Measurements from ENCODE around the gene METAP2.
"Not testable (repeated sequence)": the region's sequence is repeated elsewhere in the genome, so short reads cannot be mapped to it uniquely, and the experiment has no call there.

Gene METAP2

DNA sequence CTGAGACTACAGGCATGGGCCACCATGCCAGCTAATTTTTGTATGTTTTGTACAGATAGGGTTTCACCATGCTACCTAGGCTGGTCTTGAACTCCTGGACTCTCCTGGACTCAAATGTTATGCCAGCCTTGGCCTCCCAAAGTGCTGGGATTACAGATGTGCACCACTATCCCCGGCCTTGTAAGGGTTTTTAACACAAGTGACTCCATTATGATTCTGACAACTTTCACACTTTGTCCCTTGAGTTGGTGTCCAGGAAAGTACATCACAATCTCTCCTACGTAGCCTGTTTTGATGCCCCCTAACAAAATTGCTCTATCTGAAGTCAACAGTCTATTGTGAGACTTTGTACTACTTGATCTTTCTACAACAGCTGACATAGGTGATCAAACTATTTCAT is 11.4 kb upstream of the METAP2 start:
- DNase-seq (ENCODE audit: low read depth in 2 of 2): no peak

DNA sequence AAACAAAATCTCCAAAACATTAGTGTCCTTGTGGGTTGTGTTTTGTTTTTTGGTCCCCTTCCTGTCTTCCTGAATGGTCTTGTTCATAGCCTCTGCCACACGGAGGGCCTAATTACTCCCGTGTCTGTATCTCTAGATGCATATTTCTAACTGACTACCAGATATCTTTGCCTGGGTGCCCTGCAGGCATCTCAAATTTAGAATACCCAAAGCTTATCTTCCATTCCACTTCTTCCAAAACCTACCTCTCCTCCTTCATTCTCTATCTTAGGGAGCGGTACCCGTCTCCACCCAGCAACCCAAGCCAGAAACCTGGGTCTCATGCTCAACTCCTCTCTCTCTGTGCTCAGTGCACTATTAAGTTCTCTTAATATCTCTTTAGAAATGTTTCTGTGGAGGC is 10.9 kb upstream of the METAP2 start:
- DNase-seq (ENCODE audit: low read depth in 2 of 2): no peak

- DNase-seq (ENCODE audit: low read depth in 2 of 2): not testable (repeated sequence)
Observed at GRCh38 chr12:95463776-95464175, 10.2 kb upstream of the METAP2 start.

- no peak for DNase-seq (ENCODE audit: low read depth in 2 of 2)
Observed at GRCh38 chr12:95465275-95465674, 8.7 kb upstream of the METAP2 start.

DNA sequence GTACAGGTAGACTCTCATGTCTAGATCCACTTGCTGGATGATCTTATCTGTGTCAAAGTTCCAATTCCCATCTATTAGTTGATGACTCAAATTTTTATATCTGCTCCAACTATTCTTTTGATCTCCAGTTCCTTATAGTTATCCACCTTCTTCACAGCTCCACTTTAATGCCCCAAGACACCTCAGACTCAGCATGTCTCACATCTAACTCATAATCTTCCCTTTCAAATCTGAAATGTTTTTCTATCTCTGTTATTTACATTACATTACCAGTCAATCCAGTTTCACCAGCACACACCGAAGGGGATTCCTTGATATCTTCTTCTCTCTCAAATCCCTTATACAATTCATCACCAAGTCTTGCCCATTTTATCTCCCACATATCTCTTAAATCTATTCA is 3.7 kb upstream of the METAP2 start:
- no peak for DNase-seq (ENCODE audit: low read depth in 2 of 2)

DNA sequence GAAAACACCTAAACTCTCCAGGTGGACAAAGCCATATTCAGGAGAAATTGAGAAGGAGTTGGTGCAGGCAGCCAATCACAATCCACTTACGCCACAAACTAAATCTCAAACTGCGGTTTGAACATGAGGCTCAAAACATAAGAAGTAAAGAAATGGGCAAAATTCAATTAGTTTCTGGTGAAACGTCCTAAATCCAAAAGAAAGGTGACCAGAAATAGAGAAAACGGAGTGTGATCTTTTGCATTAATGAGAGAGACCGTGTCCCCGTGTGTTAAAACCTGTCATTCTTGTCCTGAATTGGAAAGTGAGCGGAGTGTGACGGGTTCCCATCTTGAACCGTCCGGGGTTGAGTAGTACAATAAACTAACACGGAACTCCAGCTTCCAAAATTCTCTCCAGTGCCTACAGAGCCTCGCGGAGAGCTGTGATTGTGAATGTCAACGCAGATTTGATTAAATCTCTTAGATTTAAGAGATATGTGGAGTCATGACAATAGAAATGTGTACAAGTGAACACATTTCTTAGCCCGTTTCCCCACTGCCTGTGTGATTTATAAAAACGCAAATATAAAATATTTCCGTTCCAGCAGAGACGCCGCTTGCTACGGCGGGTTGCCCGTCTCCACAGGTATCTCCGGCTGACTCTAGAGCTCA is 595 bp upstream of the METAP2 start:
- DNase-seq (ENCODE audit: low read depth in 2 of 2): no peak

GRCh38 chr12:95474660-95474958 is 657 bp downstream of the METAP2 start:
- DNase-seq (ENCODE audit: low read depth in 2 of 2): no peak

DNA sequence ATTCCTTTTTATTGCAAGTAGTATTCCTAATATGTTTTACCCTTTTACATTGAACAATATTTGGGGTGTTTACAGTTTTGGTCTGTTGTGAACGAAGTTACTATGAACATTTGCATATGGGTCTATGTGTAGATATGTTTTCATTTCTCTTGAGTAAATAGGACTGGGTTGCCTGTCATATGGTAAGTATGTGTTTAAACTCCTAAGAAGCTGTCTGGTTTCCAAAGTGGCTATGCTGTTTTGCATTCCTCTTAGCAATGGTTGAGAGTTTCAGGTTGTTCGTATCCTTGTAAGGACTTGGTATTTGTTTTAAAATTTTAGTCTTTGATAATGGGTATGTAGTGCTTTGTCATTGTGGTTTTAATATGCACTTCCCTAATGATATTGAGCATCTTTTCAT is 6.3 kb downstream of the METAP2 start:
- DNase-seq (ENCODE audit: low read depth in 2 of 2): no peak

- DNase-seq (ENCODE audit: low read depth in 2 of 2): no peak
Observed at GRCh38 chr12:95481072-95481471, 7.1 kb downstream of the METAP2 start.

- DNase-seq (ENCODE audit: low read depth in 2 of 2): no peak
Observed at GRCh38 chr12:95481888-95482287, 7.9 kb downstream of the METAP2 start.

DNA sequence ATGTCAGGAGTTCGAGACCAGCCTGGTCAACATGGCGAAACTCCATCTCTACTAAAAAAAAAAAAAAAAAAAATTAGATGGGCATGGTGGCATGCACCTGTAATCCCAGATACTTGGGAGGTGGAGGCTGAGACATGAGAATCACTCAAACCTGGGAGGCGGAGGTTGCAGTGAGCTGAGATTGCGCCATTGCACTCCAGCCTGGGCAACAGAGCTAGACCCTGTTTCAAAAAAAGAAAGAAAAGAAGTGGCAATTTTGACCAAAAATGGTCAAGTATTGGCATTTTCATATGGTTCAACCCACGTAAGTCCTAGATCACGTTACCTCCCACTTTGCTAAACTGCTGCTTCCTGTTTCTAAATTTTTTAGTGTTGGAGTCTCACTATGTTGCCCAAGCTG is 8.6 kb downstream of the METAP2 start:
- DNase-seq (ENCODE audit: low read depth in 2 of 2): not testable (repeated sequence)

- no peak for DNase-seq (ENCODE audit: low read depth in 2 of 2)
Observed at GRCh38 chr12:95484524-95484923, 10.6 kb downstream of the METAP2 start.

DNA sequence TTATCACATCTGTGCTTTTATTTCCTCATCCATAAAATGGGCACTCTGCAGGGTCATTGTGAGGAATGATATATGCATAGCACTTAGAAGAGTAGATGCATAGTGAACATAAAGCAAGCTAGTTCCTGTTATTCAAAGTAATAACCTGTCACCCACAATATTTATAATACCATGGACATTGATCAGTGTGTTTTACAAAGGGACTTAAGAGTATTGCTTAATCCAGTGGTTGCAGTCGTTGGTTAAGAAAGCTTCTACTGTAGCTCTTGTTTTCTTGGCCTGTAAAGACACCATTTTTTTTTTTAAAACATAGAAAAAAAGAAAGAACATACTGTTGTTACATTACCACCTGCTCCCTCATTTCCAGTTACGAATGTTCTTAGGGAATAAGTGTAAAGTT is 13.1 kb downstream of the METAP2 start:
- DNase-seq (ENCODE audit: low read depth in 2 of 2): no peak

DNA sequence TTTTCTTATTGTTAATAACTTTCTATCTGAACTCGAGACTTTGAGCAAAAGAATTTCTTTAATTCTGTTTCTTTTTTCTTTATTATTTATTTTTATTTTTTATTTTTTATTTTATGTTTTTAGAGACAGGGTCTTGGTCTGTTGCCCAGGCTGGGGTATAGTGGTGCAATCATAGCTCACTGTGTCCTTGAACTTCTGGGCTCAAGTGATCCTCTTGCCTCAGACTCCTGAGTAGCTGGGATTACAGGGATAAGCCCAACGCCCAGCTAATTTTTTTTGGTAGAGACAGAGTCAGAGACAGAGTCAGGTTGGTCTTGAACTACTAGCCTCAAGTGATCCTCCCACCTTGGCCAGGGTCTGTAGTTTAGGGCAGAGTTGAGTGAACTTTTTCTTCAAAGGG is 18.5 kb downstream of the METAP2 start:
- DNase-seq (ENCODE audit: low read depth in 2 of 2): no peak

- no peak for DNase-seq (ENCODE audit: low read depth in 2 of 2)
Observed at GRCh38 chr12:95494888-95495287, 20.9 kb downstream of the METAP2 start.

DNA sequence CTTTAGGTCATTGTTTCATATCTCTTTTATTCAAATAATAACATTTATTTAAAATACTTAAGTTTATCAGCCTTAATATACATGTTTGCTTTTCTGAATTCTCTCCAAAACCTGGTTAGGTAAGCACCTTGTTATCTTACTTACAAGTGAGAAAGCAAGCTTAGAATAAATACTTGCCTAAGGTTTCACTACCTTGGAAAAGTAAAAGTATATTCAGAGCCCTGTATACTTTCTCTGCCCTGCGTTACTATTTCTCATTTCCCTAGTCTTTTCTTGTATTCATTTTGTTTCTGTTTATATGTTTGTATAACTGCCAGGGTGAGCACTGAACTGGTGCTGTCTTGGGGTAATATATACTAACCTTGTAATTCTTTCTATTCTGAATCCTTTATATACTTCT is 21.5 kb downstream of the METAP2 start:
- DNase-seq (ENCODE audit: low read depth in 2 of 2): no peak

DNA sequence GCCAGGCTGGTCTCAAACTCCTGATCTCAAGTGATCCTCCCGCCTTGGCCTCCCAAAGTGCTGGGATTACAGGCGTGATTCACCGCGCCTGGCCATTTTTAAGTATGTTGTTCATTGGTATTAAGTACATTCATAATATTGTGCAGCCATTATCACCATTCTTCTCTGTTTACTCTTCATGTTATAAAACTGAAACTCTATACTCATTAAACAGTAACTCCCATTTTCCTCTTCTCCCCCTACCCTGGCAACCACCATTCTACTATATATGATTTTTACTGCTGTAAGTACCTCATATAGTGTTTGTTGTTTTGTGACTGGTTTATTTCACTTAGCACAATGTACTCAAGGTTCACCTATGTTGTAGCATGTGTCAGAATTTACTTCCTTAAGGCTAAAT is 23.1 kb downstream of the METAP2 start:
- DNase-seq (ENCODE audit: low read depth in 2 of 2): no peak

- DNase-seq (ENCODE audit: low read depth in 2 of 2): no peak
Observed at GRCh38 chr12:95498968-95499367, 25.0 kb downstream of the METAP2 start.

GRCh38 chr12:95499772-95500171 is 25.8 kb downstream of the METAP2 start:
- DNase-seq (ENCODE audit: low read depth in 2 of 2): no peak

DNA sequence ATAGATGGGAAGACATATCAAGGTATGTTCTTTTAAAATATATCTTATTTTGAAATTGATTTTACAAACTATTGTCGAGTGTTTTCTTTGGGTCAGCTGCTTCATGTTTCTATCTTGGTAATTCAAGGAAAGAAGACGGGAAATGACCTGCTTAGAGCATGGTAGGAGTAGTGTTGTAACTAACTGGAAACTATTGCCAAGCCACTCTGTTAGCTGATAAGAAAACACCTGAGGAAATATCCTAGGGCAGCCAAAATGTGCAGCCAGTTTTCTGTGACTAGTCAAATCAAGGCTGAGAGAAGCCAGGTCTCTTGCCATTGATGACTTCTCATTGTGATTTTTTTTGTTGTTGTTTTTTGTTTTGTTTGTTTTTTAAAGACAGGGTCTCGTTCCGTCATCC is 30.2 kb downstream of the METAP2 start:
- DNase-seq (ENCODE audit: low read depth in 2 of 2): no peak

DNA sequence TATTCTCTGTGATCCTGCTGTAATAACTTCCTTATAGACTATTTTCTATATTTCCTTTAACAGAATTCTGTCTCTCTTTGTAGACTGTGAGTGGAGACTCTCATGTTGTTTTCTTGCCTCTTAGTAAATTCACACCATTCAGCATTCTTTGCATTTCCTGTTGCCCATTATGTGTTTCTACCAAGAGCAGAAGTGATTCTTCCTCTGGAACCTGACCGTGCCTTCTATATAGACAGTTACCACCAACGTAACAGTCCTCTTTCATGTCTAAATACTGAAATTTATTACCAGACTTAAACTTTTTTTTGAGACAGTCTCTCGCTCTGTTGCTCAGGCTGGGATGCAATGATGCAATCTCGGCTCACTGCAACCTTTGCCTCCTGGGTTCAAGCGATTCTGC is 31.1 kb downstream of the METAP2 start:
- no peak for DNase-seq (ENCODE audit: low read depth in 2 of 2)

- no peak for DNase-seq (ENCODE audit: low read depth in 2 of 2)
Observed at GRCh38 chr12:95506707-95507523, 33.0 kb downstream of the METAP2 start.

GRCh38 chr12:95509300-95509699 is 35.3 kb downstream of the METAP2 start:
- DNase-seq (ENCODE audit: low read depth in 2 of 2): no peak

DNA sequence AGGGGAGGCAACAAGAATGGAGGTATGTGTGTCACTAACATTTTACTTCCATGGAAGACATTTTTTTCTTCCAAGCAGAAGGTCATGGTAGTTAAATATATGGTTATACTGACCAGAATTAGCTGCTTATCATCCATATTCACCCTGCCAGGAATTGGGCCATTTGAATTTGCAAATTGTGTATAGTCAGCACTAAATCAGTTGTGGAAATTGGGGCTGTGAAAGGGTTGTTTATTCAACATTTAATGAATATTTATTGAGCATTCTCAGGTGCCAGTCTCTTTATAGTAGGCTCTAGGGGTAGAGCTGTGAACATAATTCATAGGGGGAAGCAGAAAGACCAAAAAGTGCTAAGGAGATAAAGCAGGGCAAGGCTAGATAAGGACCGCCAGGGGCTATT is 38.0 kb downstream of the METAP2 start:
- no peak for DNase-seq (ENCODE audit: low read depth in 2 of 2)

All from stimulated activated CD4-positive, alpha-beta T cell treated with anti-CD3 and anti-CD28 coated beads, Interleukin-15, amount 100 ng/mL, for 48 hours (primary cell).